ENCODE results near the gene KDM8. TPM values are rescaled to one million over a fixed set of nuclear protein-coding genes. Genes with fewer than 3 reads are reported as not detected.
A peak's percentile ranks its signal among the peaks of the same experiment; 100 is the strongest.

KDM8 gene
- total and polyA plus RNA-seq, 4 donors = 4.6 to 198 (median 97.7) TPM

DNA sequence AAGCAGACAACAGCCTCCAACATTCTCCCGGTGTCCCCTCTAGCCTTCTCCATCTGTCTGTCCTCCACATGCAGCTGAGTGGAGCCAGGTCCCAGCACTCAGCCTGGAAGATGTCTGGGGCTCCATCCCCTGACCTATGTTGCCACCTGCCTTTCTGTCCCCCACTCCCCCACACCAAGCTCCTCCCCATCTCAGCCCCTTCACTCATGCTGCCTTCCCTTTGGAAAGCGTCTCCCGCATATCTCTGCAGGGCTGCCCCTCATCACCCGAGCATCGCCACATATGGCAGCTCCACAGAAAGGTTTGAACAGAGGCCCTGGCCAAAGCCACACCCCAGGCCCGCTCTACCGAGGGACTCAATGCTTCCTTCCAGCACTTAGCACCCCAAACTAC is 41.0 kb downstream of the KDM8 start:
- H3K9me3 ChIP-seq (ENCODE audit: control insufficient read depth in 4 of 4, low read length in 3 of 4) = no peaks in the 10 kb centered on the region
- peaks cover 0 to 2% (median 0%) of the 10 kb centered on the region in 4 donors for H3K36me3 ChIP-seq (ENCODE audit: control insufficient read depth in 4 of 4, insufficient read depth in 3 of 4, low read depth in 1 of 4, low read length in 3 of 4)
- no peak overlapping the region for H3K9ac ChIP-seq (ENCODE audit: low read depth in 1 of 2, low read length in 2 of 2)
- no peaks in the 10 kb centered on the region for H3K27me3 ChIP-seq (ENCODE audit: control insufficient read depth in 4 of 4, insufficient read depth in 4 of 4, low read length in 3 of 4)
- peak; percentile 31 for DNase-seq (ENCODE audit: low spot score)
- TF ChIP-seq RAD21 (IDR thresholded peaks at IDR 0.05) (no peak), YY1 (IDR thresholded peaks at IDR 0.05) (no peak), FOXA1 (IDR thresholded peaks at IDR 0.05) (no peak), HNF4A (conservative IDR thresholded peaks at IDR 0.05) (no peak), NR2F2 (IDR thresholded peaks at IDR 0.05) (no peak), GABPA (IDR thresholded peaks at IDR 0.05 in 1 of 2, conservative IDR thresholded peaks at IDR 0.05 in 1 of 2) (no peak), FOXA2 (IDR thresholded peaks at IDR 0.05) (no peak), HNF4G (IDR thresholded peaks at IDR 0.05) (no peak), SP1 (IDR thresholded peaks at IDR 0.05) (no peak)
- TF ChIP-seq, protein P1, sequence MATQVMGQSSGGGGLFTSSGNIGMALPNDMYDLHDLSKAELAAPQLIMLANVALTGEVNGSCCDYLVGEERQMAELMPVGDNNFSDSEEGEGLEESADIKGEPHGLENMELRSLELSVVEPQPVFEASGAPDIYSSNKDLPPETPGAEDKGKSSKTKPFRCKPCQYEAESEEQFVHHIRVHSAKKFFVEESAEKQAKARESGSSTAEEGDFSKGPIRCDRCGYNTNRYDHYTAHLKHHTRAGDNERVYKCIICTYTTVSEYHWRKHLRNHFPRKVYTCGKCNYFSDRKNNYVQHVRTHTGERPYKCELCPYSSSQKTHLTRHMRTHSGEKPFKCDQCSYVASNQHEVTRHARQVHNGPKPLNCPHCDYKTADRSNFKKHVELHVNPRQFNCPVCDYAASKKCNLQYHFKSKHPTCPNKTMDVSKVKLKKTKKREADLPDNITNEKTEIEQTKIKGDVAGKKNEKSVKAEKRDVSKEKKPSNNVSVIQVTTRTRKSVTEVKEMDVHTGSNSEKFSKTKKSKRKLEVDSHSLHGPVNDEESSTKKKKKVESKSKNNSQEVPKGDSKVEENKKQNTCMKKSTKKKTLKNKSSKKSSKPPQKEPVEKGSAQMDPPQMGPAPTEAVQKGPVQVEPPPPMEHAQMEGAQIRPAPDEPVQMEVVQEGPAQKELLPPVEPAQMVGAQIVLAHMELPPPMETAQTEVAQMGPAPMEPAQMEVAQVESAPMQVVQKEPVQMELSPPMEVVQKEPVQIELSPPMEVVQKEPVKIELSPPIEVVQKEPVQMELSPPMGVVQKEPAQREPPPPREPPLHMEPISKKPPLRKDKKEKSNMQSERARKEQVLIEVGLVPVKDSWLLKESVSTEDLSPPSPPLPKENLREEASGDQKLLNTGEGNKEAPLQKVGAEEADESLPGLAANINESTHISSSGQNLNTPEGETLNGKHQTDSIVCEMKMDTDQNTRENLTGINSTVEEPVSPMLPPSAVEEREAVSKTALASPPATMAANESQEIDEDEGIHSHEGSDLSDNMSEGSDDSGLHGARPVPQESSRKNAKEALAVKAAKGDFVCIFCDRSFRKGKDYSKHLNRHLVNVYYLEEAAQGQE (IDR thresholded peaks at IDR 0.05) = no peak
- TF ChIP-seq, protein P2, sequence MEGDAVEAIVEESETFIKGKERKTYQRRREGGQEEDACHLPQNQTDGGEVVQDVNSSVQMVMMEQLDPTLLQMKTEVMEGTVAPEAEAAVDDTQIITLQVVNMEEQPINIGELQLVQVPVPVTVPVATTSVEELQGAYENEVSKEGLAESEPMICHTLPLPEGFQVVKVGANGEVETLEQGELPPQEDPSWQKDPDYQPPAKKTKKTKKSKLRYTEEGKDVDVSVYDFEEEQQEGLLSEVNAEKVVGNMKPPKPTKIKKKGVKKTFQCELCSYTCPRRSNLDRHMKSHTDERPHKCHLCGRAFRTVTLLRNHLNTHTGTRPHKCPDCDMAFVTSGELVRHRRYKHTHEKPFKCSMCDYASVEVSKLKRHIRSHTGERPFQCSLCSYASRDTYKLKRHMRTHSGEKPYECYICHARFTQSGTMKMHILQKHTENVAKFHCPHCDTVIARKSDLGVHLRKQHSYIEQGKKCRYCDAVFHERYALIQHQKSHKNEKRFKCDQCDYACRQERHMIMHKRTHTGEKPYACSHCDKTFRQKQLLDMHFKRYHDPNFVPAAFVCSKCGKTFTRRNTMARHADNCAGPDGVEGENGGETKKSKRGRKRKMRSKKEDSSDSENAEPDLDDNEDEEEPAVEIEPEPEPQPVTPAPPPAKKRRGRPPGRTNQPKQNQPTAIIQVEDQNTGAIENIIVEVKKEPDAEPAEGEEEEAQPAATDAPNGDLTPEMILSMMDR (IDR thresholded peaks at IDR 0.05; ENCODE audit: low read depth, low read length, missing input control) = no peak
- TF ChIP-seq, protein P3, sequence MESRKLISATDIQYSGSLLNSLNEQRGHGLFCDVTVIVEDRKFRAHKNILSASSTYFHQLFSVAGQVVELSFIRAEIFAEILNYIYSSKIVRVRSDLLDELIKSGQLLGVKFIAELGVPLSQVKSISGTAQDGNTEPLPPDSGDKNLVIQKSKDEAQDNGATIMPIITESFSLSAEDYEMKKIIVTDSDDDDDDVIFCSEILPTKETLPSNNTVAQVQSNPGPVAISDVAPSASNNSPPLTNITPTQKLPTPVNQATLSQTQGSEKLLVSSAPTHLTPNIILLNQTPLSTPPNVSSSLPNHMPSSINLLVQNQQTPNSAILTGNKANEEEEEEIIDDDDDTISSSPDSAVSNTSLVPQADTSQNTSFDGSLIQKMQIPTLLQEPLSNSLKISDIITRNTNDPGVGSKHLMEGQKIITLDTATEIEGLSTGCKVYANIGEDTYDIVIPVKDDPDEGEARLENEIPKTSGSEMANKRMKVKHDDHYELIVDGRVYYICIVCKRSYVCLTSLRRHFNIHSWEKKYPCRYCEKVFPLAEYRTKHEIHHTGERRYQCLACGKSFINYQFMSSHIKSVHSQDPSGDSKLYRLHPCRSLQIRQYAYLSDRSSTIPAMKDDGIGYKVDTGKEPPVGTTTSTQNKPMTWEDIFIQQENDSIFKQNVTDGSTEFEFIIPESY (IDR thresholded peaks at IDR 0.05) = no peak
- TF ChIP-seq, protein P4, sequence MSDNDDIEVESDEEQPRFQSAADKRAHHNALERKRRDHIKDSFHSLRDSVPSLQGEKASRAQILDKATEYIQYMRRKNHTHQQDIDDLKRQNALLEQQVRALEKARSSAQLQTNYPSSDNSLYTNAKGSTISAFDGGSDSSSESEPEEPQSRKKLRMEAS (IDR thresholded peaks at IDR 0.05) = no peak
- TF ChIP-seq, protein P5, sequence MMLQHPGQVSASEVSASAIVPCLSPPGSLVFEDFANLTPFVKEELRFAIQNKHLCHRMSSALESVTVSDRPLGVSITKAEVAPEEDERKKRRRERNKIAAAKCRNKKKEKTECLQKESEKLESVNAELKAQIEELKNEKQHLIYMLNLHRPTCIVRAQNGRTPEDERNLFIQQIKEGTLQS (IDR thresholded peaks at IDR 0.05) = no peak
- no peak overlapping the region for H3K4me3 ChIP-seq (ENCODE audit: low read depth in 1 of 3, low read length in 3 of 3)
- peaks cover 0 to 11% (median 2%) of the 10 kb centered on the region in 4 donors for H3K4me1 ChIP-seq (ENCODE audit: control insufficient read depth in 4 of 4, insufficient read depth in 4 of 4, low read length in 3 of 4)
- H3K27ac ChIP-seq (ENCODE audit: low read depth in 1 of 2, low read length in 2 of 2) = peak overlapping the region; percentile 58 to 76
- 93% methylated on average over 7 of the region's 7 CpGs for WGBS
